HCT116 (cell line): ENCODE measurements around the gene ZNF800. TPM values are rescaled to one million over a fixed set of nuclear protein-coding genes. Genes with fewer than 3 reads are reported as not detected.

ENCODE experiments used
- ATAC-seq: fragments of 200-7000 bp; cut with Tn5 transposase; 2 replicates; pipeline ENCODE4 v1.9.1; 2020; ENCODE audit warnings: mild to moderate bottlenecking, moderate library complexity
- BruUV-seq: library from RNA; stranded (reverse); fragments of 400-500 nt; replicated peaks from 2 replicates; lab custom pipeline; 2021; lab: Mats Ljungman, UMichigan
- CTCF ChIA-PET: fragments of 300-600 bp; sonication (Branson Sonifier 250); formaldehyde crosslinking; loops from one replicate; lab custom pipeline; 2021; ENCODE audit warnings: antibody characterized with exemption; lab: Charles Lee
- POLR2A ChIA-PET: fragments of 300-600, 350-600 bp; sonication (Branson Sonifier 250); formaldehyde crosslinking; loops from one replicate; lab custom pipeline; 2021; ENCODE audit warnings: antibody characterized with exemption; lab: Charles Lee
- RAD21 ChIA-PET, 2 experiments: fragments of 300-600 bp; sonication (Branson Sonifier 250); formaldehyde crosslinking; loops; one replicate each; lab custom pipeline; 2023; ENCODE audit warnings: low total read pairs in 2 of 2; ENCODE audit not compliant: uncharacterized antibody in 2 of 2, unreplicated experiment in 2 of 2, low non-redundant PET in 1 of 2; lab: Charles Lee
- DNase-seq: peaks from one replicate; pipeline ENCODE4 v3.0.0-alpha.2; 2010; ENCODE audit warnings: low read depth, low spot score
- H2AFZ ChIP-seq: fragments of 200-600 bp; shearing (Covaris generic), sonication (generic); 2 replicates; pipeline ENCODE4 v1.6.1; 2017; ENCODE audit warnings: low read depth, mixed run types, mixed read lengths, antibody characterized with exemption, low read length; ENCODE audit not compliant: poor library complexity, severe bottlenecking
- H3K27ac ChIP-seq: 2 replicates; pipeline ENCODE4 v1.5.1; 2012; ENCODE audit warnings: low read depth, low read length
- H3K27me3 ChIP-seq: fragments of 200-600 bp; sonication (generic); 2 replicates; pipeline ENCODE4 v1.6.1; 2016; ENCODE audit warnings: mixed run types, low read length, mixed read lengths; ENCODE audit not compliant: insufficient read depth
- H3K36me3 ChIP-seq, 2 experiments: fragments of 200-500 bp in 1 of 2; fragments of 200-600 bp in 1 of 2; sonication (Bioruptor generic) in 1 of 2; sonication (generic) in 1 of 2; 2 replicates each; pipeline versions ENCODE4 v1.5.1 to v1.6.1; 2014 to 2016; ENCODE audit warnings: low read length in 2 of 2, inconsistent platforms in 1 of 2, mixed read lengths in 1 of 2, mixed run types in 1 of 2; ENCODE audit not compliant: insufficient read depth in 2 of 2, control insufficient read depth in 1 of 2
- H3K4me1 ChIP-seq, 2 experiments: fragments of 200-600 bp in 1 of 2; sonication (generic) in 1 of 2; 2 replicates each; pipeline versions ENCODE4 v1.5.1 to v1.6.1; 2012 to 2017; ENCODE audit warnings: low read length in 2 of 2, inconsistent platforms in 1 of 2, mild to moderate bottlenecking in 1 of 2, mixed read lengths in 1 of 2, mixed run types in 1 of 2, moderate library complexity in 1 of 2; ENCODE audit not compliant: insufficient read depth in 2 of 2, control insufficient read depth in 1 of 2
- H3K4me2 ChIP-seq: fragments of 200-600 bp; sonication (generic); 2 replicates; pipeline ENCODE4 v1.6.1; 2017; ENCODE audit warnings: mixed run types, low read length, mixed read lengths
- H3K4me3 ChIP-seq, 2 experiments: fragments of 200-600 bp in 1 of 2; sonication (generic) in 1 of 2; replicated peaks in 1 of 2; 2 replicates each; pipeline ENCODE4 v1.5.1; 2011 to 2016; ENCODE audit warnings: low read length in 2 of 2, control low read depth in 1 of 2, low read depth in 1 of 2, mild to moderate bottlenecking in 1 of 2, mixed read lengths in 1 of 2, mixed run types in 1 of 2
- H3K79me2 ChIP-seq: fragments of 200-600 bp; sonication (generic); 2 replicates; pipeline ENCODE4 v1.6.1; 2017; ENCODE audit warnings: mild to moderate bottlenecking, mixed run types, low read length, moderate library complexity, mixed read lengths; ENCODE audit not compliant: insufficient read depth
- H3K9ac ChIP-seq: fragments of 200-600 bp; sonication (generic); 2 replicates; pipeline ENCODE4 v1.6.1; 2016; ENCODE audit warnings: low read length, mixed read lengths
- H3K9me2 ChIP-seq: fragments of 200-600 bp; sonication (generic), shearing (Covaris generic); 2 replicates; pipeline ENCODE4 v1.6.1; 2017; ENCODE audit warnings: mixed run types, mild to moderate bottlenecking, moderate library complexity; ENCODE audit not compliant: insufficient read depth
- H3K9me3 ChIP-seq, 2 experiments: fragments of 200-500 bp in 1 of 2; fragments of 200-600 bp in 1 of 2; sonication (Bioruptor generic) in 1 of 2; sonication (generic) in 1 of 2; 2 replicates each; pipeline ENCODE4 v1.6.1; 2014 to 2017; ENCODE audit warnings: low read length in 2 of 2, mixed read lengths in 2 of 2, inconsistent platforms in 1 of 2, low read depth in 1 of 2, mild to moderate bottlenecking in 1 of 2, mixed run types in 1 of 2, moderate library complexity in 1 of 2; ENCODE audit not compliant: control insufficient read depth in 1 of 2, insufficient read depth in 1 of 2
- H4K20me1 ChIP-seq: fragments of 200-600 bp; sonication (generic), shearing (Covaris generic); 2 replicates; pipeline ENCODE4 v1.6.1; 2017; ENCODE audit warnings: mixed run types, mild to moderate bottlenecking, moderate library complexity; ENCODE audit not compliant: insufficient read depth
- CEBPB ChIP-seq: IDR thresholded peaks from 2 replicates; pipeline ENCODE4 v1.6.1; 2012; ENCODE audit warnings: low read depth
- EZH2phosphoT487 ChIP-seq: fragments of 200-600 bp; IDR thresholded peaks from 2 replicates; pipeline ENCODE4 v1.6.1; 2018; ENCODE audit warnings: antibody characterized with exemption, borderline replicate concordance
- RAD21 ChIP-seq: IDR thresholded peaks from 2 replicates; pipeline ENCODE4 v1.6.1; 2012; ENCODE audit warnings: low read depth, mild to moderate bottlenecking
- SIN3A ChIP-seq: IDR thresholded peaks from 2 replicates; pipeline ENCODE4 v1.6.1; 2012; ENCODE audit warnings: low read depth
- SP1 ChIP-seq: IDR thresholded peaks from 2 replicates; pipeline ENCODE4 v1.6.1; 2012; ENCODE audit warnings: low read depth
- SRF ChIP-seq: IDR thresholded peaks from 2 replicates; pipeline ENCODE4 v1.6.1; 2012; ENCODE audit warnings: low read depth
- TCF7L2 ChIP-seq: IDR thresholded peaks from 2 replicates; pipeline ENCODE4 v1.7.0; 2011; ENCODE audit warnings: borderline replicate concordance, inconsistent platforms; ENCODE audit not compliant: insufficient read depth, insufficient read length; ENCODE audit errors: extremely low read depth
- ZNF274 ChIP-seq: fragments of 200-500 bp; sonication (Bioruptor generic); IDR thresholded peaks from 2 replicates; pipeline ENCODE4 v1.6.1; 2014; ENCODE audit warnings: mild to moderate bottlenecking, low read depth, low read length, inconsistent platforms
- intact Hi-C: fragments of 100-400 bp; cut with micrococcal nuclease; formaldehyde crosslinking; loops from 2 replicates; pipeline ENCODE4 v1.10.0; 2022
- total RNA-seq: library from RNA; stranded (reverse); gene quantifications from one replicate; pipeline ENCODE4 v1.2.1, GENCODE V29; 2021; ENCODE audit not compliant: unreplicated experiment
- TF ChIP-seq, protein P1 (sequence below): IDR thresholded peaks from 2 replicates; pipeline ENCODE4 v1.6.1; 2012; ENCODE audit warnings: low read depth
- TF ChIP-seq, protein P2 (sequence below), 3 experiments: fragments of 200-600 bp in 1 of 3; sonication (generic) in 1 of 3; IDR thresholded peaks in 2 of 3; conservative IDR thresholded peaks in 1 of 3; 2 replicates each; pipeline ENCODE4 v1.5.1; 2012 to 2017; ENCODE audit warnings: low read depth in 2 of 3, low read length in 2 of 3, antibody characterized with exemption in 1 of 3, borderline replicate concordance in 1 of 3, control low read depth in 1 of 3, mild to moderate bottlenecking in 1 of 3, mixed read lengths in 1 of 3, mixed run types in 1 of 3, moderate library complexity in 1 of 3; ENCODE audit not compliant: insufficient read depth in 1 of 3
- TF ChIP-seq, protein P3 (sequence below): IDR thresholded peaks from 2 replicates; pipeline ENCODE4 v1.6.1; 2012

ZNF800 gene
- total RNA-seq, 1 experiment from 2014 or later = 30.9 TPM

DNA sequence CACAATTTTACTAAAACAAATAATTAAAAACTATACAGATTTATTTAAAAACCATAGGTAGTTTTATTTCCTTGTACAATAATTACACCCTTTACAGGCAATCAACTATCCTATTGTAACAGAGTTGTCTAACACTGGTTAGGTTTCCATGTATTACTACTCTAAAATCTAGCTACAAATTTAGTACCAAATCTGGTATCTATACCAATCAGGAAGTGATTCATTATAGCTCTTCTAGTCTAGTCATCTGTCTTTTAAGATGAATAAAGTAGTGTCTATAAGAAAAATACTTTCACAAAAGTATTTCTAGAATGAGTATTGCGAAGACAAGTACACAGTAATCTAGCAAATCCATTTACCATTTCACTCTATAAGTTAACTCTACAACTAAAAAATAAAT, 16.9 kb downstream of the ZNF800 start:
- H3K4me1 ChIP-seq = no peaks in the 10 kb centered on the region
- ChIA-PET RAD21 (no interaction called here), CTCF (no interaction called here), POLR2A (no interaction called here)
- BruUV-seq = no TSS peak
- no peaks in the 10 kb centered on the region for H3K9me2 ChIP-seq
- H3K27ac ChIP-seq = no peak overlapping the region
- no peaks in the 10 kb centered on the region for H3K9me3 ChIP-seq
- ATAC-seq (no peak), DNase-seq (no peak)
- no peak overlapping the region for H2AFZ ChIP-seq
- H3K79me2 ChIP-seq = peaks cover 77% of the 10 kb centered on the region
- peaks cover 8% of the 10 kb centered on the region; the same call in 1 of the 2 replicates for H4K20me1 ChIP-seq
- no peak overlapping the region for H3K4me2 ChIP-seq
- TF ChIP-seq TCF7L2 (no peak), EZH2phosphoT487 (no peak), SRF (no peak), ZNF274 (no peak), SIN3A (no peak), CEBPB (no peak), SP1 (no peak), RAD21 (no peak)
- TF ChIP-seq, protein P1, sequence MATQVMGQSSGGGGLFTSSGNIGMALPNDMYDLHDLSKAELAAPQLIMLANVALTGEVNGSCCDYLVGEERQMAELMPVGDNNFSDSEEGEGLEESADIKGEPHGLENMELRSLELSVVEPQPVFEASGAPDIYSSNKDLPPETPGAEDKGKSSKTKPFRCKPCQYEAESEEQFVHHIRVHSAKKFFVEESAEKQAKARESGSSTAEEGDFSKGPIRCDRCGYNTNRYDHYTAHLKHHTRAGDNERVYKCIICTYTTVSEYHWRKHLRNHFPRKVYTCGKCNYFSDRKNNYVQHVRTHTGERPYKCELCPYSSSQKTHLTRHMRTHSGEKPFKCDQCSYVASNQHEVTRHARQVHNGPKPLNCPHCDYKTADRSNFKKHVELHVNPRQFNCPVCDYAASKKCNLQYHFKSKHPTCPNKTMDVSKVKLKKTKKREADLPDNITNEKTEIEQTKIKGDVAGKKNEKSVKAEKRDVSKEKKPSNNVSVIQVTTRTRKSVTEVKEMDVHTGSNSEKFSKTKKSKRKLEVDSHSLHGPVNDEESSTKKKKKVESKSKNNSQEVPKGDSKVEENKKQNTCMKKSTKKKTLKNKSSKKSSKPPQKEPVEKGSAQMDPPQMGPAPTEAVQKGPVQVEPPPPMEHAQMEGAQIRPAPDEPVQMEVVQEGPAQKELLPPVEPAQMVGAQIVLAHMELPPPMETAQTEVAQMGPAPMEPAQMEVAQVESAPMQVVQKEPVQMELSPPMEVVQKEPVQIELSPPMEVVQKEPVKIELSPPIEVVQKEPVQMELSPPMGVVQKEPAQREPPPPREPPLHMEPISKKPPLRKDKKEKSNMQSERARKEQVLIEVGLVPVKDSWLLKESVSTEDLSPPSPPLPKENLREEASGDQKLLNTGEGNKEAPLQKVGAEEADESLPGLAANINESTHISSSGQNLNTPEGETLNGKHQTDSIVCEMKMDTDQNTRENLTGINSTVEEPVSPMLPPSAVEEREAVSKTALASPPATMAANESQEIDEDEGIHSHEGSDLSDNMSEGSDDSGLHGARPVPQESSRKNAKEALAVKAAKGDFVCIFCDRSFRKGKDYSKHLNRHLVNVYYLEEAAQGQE = no peak
- TF ChIP-seq, protein P2, sequence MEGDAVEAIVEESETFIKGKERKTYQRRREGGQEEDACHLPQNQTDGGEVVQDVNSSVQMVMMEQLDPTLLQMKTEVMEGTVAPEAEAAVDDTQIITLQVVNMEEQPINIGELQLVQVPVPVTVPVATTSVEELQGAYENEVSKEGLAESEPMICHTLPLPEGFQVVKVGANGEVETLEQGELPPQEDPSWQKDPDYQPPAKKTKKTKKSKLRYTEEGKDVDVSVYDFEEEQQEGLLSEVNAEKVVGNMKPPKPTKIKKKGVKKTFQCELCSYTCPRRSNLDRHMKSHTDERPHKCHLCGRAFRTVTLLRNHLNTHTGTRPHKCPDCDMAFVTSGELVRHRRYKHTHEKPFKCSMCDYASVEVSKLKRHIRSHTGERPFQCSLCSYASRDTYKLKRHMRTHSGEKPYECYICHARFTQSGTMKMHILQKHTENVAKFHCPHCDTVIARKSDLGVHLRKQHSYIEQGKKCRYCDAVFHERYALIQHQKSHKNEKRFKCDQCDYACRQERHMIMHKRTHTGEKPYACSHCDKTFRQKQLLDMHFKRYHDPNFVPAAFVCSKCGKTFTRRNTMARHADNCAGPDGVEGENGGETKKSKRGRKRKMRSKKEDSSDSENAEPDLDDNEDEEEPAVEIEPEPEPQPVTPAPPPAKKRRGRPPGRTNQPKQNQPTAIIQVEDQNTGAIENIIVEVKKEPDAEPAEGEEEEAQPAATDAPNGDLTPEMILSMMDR (IDR thresholded peaks at IDR 0.05 in 2 of 3, conservative IDR thresholded peaks at IDR 0.05 in 1 of 3; ENCODE audit: borderline replicate concordance in 1 of 3, insufficient read depth in 1 of 3, low read depth in 2 of 3, low read length in 2 of 3) = no peak
- TF ChIP-seq, protein P3, sequence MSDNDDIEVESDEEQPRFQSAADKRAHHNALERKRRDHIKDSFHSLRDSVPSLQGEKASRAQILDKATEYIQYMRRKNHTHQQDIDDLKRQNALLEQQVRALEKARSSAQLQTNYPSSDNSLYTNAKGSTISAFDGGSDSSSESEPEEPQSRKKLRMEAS = no peak
- no peaks in the 10 kb centered on the region for H3K27me3 ChIP-seq
- H3K9ac ChIP-seq = no peak overlapping the region
- H3K4me3 ChIP-seq = no peak overlapping the region
- intact Hi-C loops = no loop called here
- H3K36me3 ChIP-seq = peaks cover 19 to 25% of the 10 kb centered on the region in 2 experiments
